COLO668 (cell line): ENCODE data around the gene JKAMP.
"Not testable (repeated sequence)": the region's sequence is repeated elsewhere in the genome, so short reads cannot be mapped to it uniquely, and the experiment has no call there.

Source experiments
- DNase-seq: peaks from one replicate; lab custom pipeline; 2025; ENCODE audit not compliant: unreplicated experiment; lab: John Stamatoyannopoulos, UW

Gene JKAMP, protein sequence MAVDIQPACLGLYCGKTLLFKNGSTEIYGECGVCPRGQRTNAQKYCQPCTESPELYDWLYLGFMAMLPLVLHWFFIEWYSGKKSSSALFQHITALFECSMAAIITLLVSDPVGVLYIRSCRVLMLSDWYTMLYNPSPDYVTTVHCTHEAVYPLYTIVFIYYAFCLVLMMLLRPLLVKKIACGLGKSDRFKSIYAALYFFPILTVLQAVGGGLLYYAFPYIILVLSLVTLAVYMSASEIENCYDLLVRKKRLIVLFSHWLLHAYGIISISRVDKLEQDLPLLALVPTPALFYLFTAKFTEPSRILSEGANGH

GRCh38 chr14:59483819-59484638 lies at the start of gene JKAMP, which contains the start of gene L3HYPDH:
Gene JKAMP, plus strand, starts transcription at chr14:59484517. Its CDS starts 73 bp downstream, at chr14:59484590.
Gene L3HYPDH, minus strand, starts transcription at chr14:59484408. Its CDS starts 92 bp downstream, at chr14:59484316.
- DNase-seq = peak; percentile 99

DNA sequence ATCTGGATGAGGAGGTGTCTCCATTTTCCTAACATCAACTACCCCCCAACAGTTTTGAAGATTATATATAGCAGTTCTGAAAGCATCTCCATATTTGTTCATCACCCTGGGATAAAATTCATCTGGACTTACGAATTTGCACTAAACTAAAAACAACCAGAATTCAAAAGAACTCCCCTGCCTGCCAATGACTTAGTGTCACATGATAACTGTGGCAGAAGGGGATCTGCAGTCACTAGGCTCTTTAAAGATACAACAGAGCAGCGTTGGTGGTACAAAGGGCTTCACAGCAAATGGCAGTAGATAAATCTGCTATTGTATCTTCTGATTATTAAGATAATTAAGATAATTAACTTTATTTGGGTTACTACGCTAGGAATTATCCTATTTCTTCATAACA lies 49.2 kb upstream of the JKAMP start:
- DNase-seq = no peak

GRCh38 chr14:59435987-59436386 lies 48.3 kb upstream of the JKAMP start:
- no peak for DNase-seq

GRCh38 chr14:59438195-59438647 lies 46.1 kb upstream of the JKAMP start:
- no peak for DNase-seq

DNA sequence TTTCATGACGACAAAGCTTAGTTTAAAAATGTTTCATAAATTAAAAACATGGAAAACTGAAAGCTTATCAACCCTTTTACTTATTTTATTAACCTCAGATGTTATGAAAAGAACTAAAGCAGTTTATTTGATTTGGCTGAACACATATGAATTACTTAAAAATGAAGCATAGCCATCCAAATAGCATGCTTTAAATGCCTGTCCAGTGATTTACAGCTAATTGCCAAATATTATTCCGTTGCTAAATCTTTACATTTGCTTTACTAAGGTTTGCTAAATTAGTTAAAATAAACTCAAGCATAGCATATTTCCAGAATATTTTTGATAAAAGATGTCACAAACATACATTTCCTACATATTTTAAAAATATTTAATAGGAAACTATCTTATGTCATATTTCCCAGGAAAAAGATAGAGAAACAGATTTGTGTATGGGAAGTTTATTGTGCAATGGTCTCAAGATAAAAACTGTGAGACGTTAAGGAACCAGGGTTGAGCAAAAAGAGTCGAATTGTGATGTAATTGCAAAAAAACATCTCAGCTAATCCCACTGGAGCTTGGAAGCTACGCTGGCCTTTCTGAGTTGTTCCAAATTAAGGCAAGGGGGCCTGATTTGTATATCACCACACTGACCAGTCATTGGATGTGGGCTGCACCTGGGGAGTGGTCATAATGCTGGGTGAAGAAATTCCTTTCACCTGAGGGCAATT lies 44.9 kb upstream of the JKAMP start:
- DNase-seq = no peak

- not testable (repeated sequence) for DNase-seq
Observed at GRCh38 chr14:59448673-59449072, 35.6 kb upstream of the JKAMP start.

DNA sequence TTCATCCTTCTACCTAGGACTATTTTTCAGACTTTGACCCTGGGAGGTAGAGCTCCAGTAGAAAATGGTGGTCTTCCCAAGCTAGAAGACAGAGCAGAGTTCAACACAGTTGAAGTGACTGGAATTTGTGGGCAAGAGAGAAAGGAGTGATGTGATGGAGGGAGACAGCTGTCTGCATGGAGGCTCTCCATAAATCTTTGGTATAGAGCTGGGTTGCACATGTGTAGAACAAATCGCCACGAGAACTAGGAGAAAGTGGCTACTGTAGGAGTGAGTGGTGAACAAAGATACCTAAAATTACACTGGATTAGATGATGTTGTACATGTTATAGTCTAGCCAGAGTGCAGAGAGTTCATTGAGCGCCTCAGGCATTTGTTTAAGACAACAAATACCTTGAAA lies 33.6 kb upstream of the JKAMP start:
- DNase-seq = no peak

- DNase-seq = no peak
Observed at GRCh38 chr14:59451849-59452248, 32.5 kb upstream of the JKAMP start.

- DNase-seq = no peak
Observed at GRCh38 chr14:59454139-59454538, 30.2 kb upstream of the JKAMP start.

GRCh38 chr14:59455411-59455810 lies 28.9 kb upstream of the JKAMP start:
- DNase-seq = no peak

DNA sequence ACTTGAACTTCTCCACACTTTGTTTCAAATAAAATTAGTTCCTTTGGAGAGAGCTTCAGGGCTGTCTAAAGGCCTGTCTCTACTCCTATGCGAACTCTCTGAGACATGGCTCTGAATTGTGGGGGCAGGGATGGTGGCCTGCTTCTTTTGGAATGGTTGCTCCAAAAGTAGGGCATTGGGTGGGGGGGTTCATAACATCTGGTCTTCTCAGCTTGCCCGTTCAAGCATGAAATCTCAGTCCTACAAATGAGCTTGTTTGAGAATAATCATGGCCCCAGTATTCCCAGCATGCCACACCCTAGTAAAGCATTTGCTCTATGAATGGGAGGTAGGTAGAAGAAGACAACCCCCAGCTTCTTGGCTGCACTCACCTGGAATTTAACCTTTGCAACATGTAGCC lies 25.8 kb upstream of the JKAMP start:
- no peak for DNase-seq

DNA sequence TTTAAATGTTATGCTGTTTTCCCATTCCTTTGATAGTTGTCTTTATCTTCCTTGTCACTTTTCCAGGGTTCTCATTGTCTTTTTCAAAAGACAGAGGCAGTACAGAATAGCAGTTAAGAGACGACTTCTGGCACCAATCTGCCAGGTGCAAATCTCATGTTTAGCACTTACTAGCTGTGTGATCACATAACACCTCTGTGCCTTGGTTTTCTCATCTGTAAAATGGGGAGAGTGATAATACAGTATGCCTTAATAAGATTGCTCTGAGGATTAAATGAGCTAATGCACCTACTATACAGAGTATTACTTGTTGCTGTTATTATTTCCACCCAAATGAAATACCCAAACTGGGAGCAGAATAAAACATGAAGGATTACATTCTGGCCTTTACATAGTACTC lies 23.9 kb upstream of the JKAMP start:
- no peak for DNase-seq

- no peak for DNase-seq
Observed at GRCh38 chr14:59461891-59462290, 22.4 kb upstream of the JKAMP start.

DNA sequence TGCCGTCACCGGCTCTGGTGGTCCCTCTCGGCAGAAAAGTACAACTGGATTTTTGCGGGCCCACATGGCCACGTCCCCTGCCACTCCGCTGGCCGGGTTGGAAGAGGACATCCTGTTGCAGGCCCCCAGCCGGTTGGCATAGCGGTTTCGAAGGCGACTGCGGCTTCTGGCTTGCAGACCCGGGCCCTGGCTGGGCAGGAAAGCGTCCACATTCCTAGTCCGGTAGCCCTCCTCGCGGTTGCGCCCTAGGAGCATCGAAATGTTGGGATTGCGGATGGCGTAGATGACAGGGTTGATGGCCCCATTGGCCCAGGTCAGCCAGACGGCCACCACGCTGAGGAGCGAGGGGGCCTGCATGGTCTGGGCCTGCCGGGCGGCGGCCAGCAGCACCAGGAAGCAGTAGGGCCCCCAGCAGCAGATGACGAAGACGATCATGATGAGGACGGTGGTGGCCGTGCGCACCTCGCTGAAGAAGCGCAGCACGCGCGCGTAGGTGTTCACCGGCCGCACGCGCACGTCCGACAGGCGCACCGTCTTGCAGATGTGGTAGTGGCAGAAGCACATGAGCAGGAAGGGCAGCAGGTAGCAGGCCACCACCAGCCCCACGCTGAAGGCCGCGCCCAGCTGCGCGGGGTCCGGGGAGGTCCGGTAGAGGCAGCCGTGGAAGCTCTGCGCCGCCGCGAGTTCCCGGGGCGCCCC lies 20.4 kb upstream of the JKAMP start:
- DNase-seq = peak; percentile 82

DNA sequence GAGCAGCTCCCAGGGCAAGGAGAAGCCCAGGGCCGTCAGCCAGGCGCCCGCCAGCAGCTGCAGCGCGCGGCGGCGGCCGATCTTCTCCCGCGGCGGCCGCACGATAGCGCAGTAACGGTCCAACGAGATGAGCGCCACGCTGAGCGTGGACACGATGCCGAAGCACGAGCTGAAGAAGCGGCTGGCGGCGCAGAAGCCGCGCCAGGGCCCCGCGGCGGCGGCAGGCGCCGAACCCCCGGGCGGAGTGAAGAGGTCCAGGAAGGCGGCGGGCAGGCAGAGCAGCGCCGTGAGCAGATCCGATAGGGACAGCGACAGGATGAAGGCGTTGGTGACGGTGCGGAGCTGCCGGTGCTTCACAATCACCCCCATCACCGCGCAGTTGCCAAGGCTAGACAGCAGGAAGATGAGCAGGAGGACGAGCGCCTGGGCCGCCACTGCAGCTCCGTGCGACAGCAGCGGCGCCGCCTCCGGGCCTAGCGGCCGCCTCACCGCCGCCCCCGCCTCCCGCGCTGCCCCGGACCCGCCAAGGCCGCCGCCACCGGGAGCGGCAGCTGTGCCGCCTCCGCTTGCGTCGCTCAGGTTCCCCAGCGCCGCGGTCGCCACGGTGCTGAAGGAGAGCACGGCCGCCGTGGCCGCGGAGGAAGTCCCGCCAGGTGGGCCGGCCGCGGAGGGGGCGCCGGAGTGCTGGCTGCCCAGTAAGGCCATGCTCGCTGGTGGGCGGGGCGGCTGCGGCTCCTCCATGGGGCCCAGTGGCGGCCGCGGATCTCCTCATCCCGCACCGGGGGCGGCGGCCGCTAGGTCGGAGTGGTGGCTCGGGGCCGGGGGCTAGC lies 19.6 kb upstream of the JKAMP start:
- peak; percentile 86 for DNase-seq

GRCh38 chr14:59465316-59466135 lies 18.8 kb upstream of the JKAMP start, which contains the start of gene GPR135:
Gene GPR135, minus strand, starts transcription at chr14:59465380. Its CDS starts 154 bp downstream, at chr14:59465226.
- peak; percentile 79 for DNase-seq

DNA sequence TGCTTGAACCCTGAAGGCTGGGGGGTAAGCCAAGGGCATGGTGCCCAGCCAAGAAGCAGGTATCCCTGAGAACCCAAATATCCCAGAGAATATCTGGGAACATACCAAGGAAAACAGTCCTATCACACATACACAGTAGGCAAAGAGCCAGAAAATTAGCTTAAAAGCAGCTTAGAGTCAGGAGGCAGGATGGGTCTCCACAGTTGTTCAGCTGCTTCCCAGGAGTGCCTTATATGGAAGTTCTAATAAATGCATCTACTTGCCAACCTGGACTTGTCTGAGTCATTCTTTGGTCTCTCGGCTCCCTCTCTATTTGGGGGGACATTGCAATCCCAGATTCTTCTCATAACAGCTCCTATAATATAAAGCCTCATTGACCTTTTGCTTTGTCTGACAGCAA lies 10.1 kb upstream of the JKAMP start:
- no peak for DNase-seq

DNA sequence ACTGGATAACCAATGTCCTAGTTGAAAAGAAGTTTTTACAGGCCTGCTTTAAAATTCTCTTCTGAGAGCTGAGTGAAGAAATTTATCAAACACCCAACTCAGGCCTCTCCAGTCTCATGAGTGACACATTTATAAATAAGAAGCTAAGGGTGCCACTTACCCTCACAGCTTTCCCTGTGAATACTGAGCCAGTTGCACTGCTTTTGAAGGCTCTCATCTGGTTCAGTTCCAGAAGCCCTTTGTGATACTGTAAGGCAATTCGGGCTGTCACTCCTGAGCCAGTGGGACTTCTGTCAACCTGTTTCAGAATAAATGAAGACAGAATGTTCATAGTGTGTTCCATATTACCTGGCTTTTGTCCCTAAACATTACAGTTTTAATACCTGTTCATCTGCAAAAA lies 8.6 kb upstream of the JKAMP start:
- DNase-seq = no peak

DNA sequence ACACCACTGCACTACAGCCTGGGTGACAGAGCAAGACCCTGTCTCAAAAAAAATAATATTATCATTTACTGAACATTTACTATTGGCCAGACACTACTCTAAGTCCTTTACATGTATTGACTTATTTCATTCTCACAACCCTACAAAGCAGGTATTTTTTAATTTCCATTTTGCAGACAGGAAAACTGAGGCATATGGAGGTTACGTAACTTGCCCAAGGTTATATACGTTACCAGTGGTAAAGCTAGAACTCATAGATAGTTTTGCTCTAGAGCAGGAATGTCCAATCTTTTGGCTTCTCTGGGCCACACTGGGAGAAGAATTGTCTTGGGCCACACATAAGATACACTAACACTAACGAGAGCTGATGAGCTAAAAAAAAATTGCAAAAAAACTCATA lies 5.8 kb upstream of the JKAMP start:
- DNase-seq = no peak
